Stomach (tissue), 4 donors: ENCODE measurements around the gene IRF5.

Source experiments
- CTCF ChIP-seq, 7 experiments: fragments of 450-650 bp in 4 of 7; fragments of 200-600 bp in 3 of 7; sonication (generic) in 3 of 7; IDR thresholded peaks; one replicate each; pipeline ENCODE4 v1.5.1; 2016 to 2019; ENCODE audit warnings: antibody characterized with exemption in 7 of 7, control low read depth in 2 of 7, mild to moderate bottlenecking in 1 of 7
- EP300 ChIP-seq: sonication (generic); formaldehyde crosslinking; IDR thresholded peaks from one replicate; pipeline ENCODE4 v1.6.1; 2017; ENCODE audit warnings: antibody characterized with exemption
- POLR2A ChIP-seq, 4 donors: fragments of 450-650 bp; IDR thresholded peaks; one replicate each; pipeline ENCODE4 v1.6.1; 2016; ENCODE audit warnings: antibody characterized with exemption in 4 of 4, control low read depth in 2 of 4, mild to moderate bottlenecking in 1 of 4, moderate library complexity in 1 of 4
- POLR2AphosphoS5 ChIP-seq, 3 donors: sonication (generic); formaldehyde crosslinking; IDR thresholded peaks; one replicate each; pipeline ENCODE4 v1.6.1; 2016; ENCODE audit warnings: antibody characterized with exemption in 3 of 3

GRCh38 chr7:128985660-128986059 lies 47.9 kb downstream of the IRF5 start:
- TF ChIP-seq CTCF (IDR thresholded peaks at IDR 0.05), result no peak
- TF ChIP-seq POLR2A (IDR thresholded peaks at IDR 0.05), result no peak
- TF ChIP-seq POLR2AphosphoS5 (IDR thresholded peaks at IDR 0.05), result no peak
- TF ChIP-seq EP300, result no peak
